Measurements from ENCODE around the gene NCKAP5.

NCKAP5 gene

GRCh38 chr2:132804051-132804450 is 764.2 kb downstream of the NCKAP5 start:
- intact Hi-C loops (cut with DNase I): no loop called here
- DNase-seq: peak in 33 of 42 donors; percentile 11 to 83 (median 49)

GRCh38 chr2:132798341-132798740 is 769.9 kb downstream of the NCKAP5 start:
- no peak for DNase-seq
- intact Hi-C loops (cut with DNase I): no loop called here

GRCh38 chr2:132797556-132797955 is 770.7 kb downstream of the NCKAP5 start:
- intact Hi-C loops (cut with DNase I): no loop called here
- no peak for DNase-seq

- no peak for DNase-seq
- intact Hi-C loops (cut with DNase I): no loop called here
These were observed 771.2 kb downstream of the NCKAP5 start for GRCh38 chr2:132797071-132797470.

- DNase-seq: no peak
- intact Hi-C loops (cut with DNase I): no loop called here
These were observed 773.0 kb downstream of the NCKAP5 start for GRCh38 chr2:132795220-132795619.

GRCh38 chr2:132793532-132793931 is 774.7 kb downstream of the NCKAP5 start:
- peak in 31 of 42 donors; percentile 12 to 84 (median 36) for DNase-seq
- intact Hi-C loops (cut with DNase I): no loop called here

GRCh38 chr2:132790207-132790785 is 778.0 kb downstream of the NCKAP5 start:
- DNase-seq: no peak
- intact Hi-C loops (cut with DNase I): no loop called here

- intact Hi-C loops (cut with DNase I): no loop called here
- no peak for DNase-seq
These were observed 779.2 kb downstream of the NCKAP5 start for GRCh38 chr2:132789066-132789465.

GRCh38 chr2:132788310-132788838 is 779.9 kb downstream of the NCKAP5 start:
- intact Hi-C loops (cut with DNase I): no loop called here
- no peak for DNase-seq

GRCh38 chr2:132783883-132784282 is 784.4 kb downstream of the NCKAP5 start:
- DNase-seq: no peak
- intact Hi-C loops (cut with DNase I): no loop called here

- intact Hi-C loops (cut with DNase I): no loop called here
- peak in 36 of 42 donors; percentile 8 to 77 (median 37) for DNase-seq
These were observed 786.0 kb downstream of the NCKAP5 start for GRCh38 chr2:132782176-132782783.

- DNase-seq: peak in 1 of 42 donors; percentile 39
- intact Hi-C loops (cut with DNase I): no loop called here
These were observed 787.6 kb downstream of the NCKAP5 start for GRCh38 chr2:132780651-132781050.

GRCh38 chr2:132779206-132779721 is 789.0 kb downstream of the NCKAP5 start:
- intact Hi-C loops (cut with DNase I): no loop called here
- no peak for DNase-seq

GRCh38 chr2:132776287-132776686 is 792.0 kb downstream of the NCKAP5 start:
- intact Hi-C loops (cut with DNase I): no loop called here
- DNase-seq: no peak

GRCh38 chr2:132774189-132774588 is 794.1 kb downstream of the NCKAP5 start:
- DNase-seq: no peak
- intact Hi-C loops (cut with DNase I): no loop called here

- intact Hi-C loops (cut with DNase I): no loop called here
- no peak for DNase-seq
These were observed 794.9 kb downstream of the NCKAP5 start for GRCh38 chr2:132773331-132773730.

- intact Hi-C loops (cut with DNase I): no loop called here
- DNase-seq: no peak
These were observed 795.9 kb downstream of the NCKAP5 start for GRCh38 chr2:132772340-132772739.

- intact Hi-C loops (cut with DNase I): no loop called here
- peak in 27 of 42 donors; percentile 10 to 77 (median 28) for DNase-seq
These were observed 801.7 kb downstream of the NCKAP5 start for GRCh38 chr2:132766573-132766972.

- no peak for DNase-seq
- intact Hi-C loops (cut with DNase I): no loop called here
These were observed 806.8 kb downstream of the NCKAP5 start for GRCh38 chr2:132761437-132761836.

- DNase-seq: no peak
- intact Hi-C loops (cut with DNase I): no loop called here
These were observed 807.3 kb downstream of the NCKAP5 start for GRCh38 chr2:132760971-132761370.

GRCh38 chr2:132760405-132760804 is 807.9 kb downstream of the NCKAP5 start:
- intact Hi-C loops (cut with DNase I): no loop called here
- DNase-seq: no peak
